GM19463 (cell line): Measurements from ENCODE around the gene HPN.
"Not testable (repeated sequence)": the region's sequence is repeated elsewhere in the genome, so short reads cannot be mapped to it uniquely, and the experiment has no call there.

ENCODE experiments used
- ATAC-seq: cut with Tn5 transposase; IDR thresholded peaks from one replicate; pipeline ENCODE4 v1.9.1; 2021; ENCODE audit warnings: mild to moderate bottlenecking, moderate library complexity; ENCODE audit not compliant: unreplicated experiment

HPN gene

DNA sequence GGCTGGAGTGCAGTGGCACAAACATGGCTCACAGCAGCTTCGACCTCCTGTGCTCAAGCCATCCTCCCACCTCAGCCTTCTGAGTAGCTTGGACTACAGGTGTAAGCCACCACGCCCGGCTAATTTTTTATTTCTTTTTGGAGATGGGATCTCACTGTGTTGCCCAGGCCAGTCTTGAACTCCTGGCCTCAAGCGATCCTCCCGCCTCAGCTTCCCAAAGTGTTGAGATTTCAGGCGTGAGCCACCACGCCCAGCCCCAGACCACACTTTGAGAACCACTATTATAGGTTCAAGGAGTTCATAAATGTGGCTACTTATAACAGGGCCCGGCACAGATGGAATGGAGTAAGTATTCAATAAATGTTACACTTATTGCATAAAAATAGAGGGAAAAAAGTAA, 14.5 kb upstream of the HPN start:
- ATAC-seq = no peak

DNA sequence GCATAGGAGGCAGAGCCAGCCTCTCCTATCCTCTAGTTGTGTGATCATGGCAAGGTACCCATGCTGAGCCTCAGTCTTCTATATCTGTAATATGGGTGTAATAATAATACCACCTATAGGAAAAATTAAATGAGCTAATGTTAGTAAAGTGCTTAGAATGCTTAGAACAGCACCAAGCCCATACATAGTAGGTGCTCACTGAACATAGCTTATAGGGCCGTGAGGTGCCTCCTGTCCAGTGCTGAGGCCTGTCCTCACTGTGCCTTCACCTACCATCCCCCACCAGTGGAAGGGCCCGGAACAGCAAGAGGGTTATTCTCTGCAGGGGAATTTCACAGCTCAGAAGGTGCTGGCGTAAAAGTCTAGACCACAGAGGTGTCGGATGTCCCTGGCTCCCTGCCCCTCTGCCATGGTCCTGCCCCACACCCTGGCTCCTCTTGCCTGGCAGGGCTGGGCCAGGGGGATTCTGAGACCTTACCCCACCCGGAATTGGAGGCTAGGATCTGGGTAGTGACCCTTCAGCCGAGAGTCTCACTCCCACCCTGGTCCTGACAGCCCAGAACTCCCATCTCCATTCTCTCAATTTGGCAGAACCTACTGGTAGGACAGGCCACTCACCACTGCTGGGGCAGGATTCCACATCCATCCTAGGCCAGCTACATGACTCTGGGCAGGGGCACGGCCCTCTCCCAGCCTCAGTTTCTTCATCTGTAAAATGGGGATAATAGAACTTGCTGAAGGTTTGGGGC, 13.5 kb upstream of the HPN start:
- no peak for ATAC-seq

DNA sequence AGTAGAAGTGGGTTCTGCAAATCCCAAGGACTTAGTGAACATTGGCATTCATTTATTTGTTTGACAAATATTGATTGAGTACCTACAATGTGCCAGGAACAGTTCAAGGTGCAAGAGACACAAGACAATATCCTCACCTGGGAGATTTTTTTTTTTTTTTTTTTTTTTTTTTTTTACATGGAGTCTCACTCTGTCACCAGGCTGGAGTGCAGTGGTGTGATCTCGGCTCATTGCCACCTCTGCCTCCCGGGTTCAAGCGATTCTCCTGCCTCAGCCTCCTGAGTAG, 13.0 kb upstream of the HPN start:
- ATAC-seq = not testable (repeated sequence)

DNA sequence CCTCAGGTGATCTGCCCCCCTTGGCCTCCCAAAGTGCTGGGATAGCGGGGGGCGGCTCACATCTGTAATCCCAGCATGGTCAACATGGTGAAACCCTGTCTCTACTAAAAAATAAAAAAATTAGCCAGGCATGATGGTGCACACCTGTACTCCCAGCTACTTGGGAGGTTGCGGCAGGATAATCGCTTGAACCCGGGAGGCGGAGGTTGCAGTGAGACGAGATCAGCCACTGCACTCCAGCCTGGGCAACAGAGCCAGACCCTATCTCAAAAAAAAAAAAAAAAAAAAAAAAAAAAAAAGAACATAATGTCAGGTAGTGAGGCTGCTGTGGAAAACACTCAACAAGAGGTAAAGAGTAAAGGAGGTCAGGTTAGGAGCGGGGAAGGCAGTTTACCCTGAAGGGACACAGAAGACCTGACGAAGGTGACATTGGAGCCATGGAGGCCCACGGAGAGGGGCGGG, 12.2 kb upstream of the HPN start:
- ATAC-seq = not testable (repeated sequence)

DNA sequence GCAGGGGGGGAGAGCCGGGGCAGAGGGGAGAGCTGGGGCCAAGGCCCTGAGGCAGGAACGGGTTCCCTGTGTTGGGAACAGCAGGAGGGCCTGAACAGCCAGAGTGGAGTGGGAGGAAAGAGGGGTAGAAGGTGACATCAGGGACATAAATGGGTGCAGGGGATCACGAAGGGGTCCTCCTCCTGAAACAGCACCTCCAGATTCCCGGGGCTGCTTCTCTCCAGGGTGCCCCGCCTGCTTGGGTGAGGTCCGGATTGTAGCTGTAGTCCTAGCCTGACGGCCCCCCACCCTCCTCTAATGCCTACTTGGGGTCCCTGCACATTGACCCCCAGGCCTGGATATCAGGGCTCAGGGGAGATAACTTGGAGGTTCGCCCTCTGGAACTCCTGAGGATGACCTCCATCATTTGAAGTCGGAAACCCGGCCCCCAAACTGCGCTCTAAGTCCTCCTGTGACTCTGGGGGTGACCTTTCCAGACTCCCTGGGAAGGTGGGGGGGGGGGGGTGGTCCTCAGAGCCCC, 11.7 kb upstream of the HPN start:
- no peak for ATAC-seq

DNA sequence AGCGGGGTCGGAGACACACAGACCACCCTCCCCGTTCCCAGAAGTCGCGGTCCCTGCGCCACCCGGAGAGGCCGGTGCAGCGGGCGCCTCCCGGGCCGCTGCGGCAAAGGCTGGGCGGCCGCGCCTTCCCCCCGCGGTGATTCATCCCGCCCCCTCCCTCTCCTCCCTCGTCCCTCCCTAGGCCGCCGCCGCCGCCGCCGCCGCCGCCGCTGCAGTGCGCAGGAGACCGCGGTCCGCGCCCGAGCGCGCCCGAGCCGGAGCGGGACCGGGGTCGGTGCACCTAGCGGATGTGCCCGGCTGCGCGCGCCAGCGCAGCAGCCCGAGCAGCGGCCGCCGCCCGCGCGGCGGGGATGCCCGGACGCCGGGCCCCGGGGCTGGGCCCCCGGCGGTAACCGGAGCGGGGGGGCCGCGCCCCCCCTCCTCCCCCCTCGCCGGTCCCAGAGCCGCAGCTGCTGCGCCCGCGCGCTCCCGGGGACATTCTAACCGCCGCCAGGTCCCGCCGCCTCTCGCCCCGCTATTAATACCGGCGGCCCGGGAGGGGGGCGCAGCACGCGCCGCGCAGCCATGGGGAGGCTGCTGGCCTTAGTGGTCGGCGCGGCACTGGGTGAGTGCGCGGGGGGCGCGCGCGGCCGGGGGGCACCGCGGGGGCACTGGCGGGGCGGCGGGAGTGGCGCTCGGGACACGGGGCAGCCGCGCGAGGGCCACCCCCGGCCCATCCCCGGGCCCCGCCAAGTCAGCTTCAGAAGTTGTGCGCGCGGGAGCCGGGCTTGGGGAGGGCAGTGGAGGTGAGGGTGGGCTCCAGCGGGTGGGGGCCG, 11.1 kb upstream of the HPN start, which contains the start of gene SCN1B:
SCN1B (plus strand) TSS at position 214 of the 815 bp plus-strand sequence; CDS start at position 565, 351 bp downstream.
- no peak for ATAC-seq

DNA sequence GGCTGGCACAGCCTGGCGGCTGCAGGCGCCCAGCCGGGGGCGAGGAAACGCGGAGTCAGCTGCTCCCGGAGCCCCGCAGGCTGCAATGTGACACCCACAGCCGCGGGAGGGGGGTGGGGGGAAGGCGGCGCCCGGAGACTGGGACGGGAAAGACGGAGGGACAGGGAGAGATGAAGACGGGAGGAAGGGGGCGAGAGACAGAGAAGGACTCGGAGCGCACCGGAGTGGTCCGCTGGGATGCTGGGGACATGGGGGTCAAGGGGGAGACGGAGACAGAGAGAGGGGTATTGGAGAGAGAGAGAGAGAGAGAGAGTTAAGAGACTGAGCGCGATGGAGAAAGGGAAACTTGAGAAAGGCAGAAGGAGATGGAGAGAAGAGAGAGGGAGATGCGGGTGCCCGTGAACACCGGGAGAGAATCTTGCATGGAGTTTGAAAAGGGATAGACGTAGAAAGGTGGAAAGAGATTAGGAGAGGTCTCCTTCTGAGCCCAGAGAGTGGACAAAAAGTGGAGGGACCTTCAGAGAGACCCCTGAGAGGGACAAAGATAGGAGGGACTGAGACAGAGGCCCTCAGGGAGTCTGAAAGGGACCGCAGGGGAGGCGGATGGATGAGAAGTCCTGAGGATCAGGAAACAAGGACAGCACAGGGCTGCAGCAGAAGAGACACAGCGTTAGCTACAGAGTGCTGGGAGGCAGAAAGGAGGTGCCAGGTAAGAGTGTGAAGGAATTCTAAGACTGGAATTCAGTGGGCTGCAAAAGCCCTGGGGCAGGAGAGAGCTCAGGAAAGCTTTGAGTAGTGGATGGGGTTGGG, 10.2 kb upstream of the HPN start:
- ATAC-seq = no peak

DNA sequence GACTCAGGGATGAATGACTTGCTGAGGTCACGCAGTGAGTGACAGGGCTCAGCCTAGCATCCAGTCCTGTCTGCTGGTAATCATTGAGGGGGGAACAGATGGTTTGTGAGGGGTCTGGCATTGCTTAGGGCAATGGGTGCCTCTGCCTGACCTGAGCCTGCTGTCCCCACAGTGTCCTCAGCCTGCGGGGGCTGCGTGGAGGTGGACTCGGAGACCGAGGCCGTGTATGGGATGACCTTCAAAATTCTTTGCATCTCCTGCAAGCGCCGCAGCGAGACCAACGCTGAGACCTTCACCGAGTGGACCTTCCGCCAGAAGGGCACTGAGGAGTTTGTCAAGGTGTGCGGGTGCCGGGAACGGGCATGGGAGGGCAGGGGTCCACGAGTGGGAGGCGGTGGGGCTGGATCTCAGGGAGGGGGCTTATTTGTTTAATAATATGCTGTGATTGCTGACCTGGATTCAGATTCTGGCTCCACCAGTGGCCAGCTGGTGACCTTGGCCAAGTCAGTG, 9.1 kb upstream of the HPN start:
- ATAC-seq = no peak

DNA sequence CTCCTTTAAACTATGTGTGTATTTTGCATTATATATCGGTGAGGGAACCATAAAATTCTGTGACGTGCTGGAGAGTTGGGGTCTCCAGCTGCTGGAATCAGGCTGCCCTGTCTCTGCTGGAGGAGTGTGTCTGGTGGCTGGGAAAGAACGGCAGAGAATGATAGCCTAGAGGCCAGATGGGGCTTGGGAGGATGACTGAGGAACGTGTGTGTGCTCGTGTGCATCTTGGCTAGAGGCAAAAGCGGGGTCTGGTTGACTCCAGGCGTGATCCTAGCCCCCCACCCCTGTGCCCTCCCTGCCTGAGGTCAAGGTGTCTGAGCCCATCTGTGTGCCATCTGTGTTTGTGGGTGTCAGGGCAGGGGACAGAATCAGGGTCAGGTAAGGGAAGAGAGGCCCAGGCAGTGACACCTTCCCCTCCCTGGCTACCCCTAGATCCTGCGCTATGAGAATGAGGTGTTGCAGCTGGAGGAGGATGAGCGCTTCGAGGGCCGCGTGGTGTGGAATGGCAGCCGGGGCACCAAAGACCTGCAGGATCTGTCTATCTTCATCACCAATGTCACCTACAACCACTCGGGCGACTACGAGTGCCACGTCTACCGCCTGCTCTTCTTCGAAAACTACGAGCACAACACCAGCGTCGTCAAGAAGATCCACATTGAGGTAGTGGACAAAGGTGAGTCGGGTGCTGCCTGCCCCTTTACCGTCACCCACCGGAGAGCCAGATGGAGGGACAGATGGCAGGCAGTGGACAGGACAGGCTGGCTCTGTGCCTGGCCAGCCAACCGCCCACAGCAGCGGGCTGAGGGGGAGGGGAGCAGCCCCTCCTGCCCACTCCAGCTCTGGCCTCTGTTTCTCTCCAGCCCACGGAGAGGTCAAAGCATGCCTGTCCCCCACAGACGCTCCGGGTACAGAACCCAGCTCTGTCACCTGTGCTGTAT, 8.2 kb upstream of the HPN start:
- ATAC-seq = no peak

DNA sequence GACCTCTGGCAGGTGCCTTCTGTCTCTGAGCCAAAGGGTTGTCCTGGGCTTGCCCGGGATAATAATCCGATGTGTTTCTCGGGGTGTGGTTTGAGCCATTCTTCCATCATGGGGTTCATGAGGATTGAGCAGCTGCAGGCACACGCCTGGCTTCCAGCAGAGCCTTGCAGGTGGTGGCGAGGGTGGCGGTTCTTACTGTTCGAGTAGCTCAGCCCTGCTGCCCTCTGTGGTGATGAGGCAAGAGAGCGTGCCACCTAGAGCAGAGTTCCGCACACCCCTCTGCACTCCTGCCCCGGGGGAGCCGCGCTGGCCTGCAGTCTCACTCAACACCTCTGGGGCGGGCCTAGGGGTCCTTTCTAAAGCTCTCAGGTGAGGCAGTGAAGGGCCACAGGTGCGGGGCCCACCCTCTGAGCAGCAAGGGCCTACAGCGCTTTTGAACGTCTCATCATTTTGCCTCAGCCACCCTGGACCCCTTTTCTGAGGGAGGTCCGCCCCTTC, 7.5 kb upstream of the HPN start:
- no peak for ATAC-seq

DNA sequence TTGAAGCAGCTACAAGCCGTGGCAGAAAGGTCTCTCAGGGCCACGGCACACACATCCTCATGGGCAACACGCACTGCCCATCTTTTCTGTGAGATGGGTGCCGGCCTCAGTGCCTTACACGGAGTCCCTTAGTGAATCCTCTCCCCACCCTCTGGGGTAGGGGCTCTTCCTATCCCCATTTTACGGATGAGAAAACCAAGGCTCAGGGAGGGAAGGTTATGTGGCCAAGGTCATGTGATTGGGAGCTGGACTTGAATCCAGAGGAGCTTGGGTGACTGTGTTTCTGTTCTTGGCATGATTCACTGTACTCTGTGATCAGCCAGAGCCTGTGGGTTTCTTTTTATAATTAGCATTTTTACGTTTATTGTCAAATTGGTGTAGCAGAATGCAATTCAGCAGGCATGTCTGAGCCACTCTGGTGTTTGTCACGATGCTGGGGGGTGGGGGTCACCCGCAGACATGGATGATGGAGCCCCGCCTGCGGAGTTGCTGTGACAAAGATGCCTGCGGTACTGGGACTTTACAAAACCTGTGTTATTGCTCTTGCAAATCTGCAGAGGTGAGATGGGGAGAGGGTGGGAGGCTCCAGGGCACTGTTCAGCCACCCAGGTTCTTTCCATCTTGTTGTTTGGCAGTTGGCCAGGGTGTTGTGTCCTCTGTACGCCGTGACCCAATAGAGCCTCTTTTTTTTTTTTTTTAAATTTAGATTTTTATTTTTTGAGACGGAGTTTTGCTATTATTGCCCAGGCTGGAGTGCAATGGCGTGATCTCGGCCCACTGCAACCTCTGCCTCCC, 6.7 kb upstream of the HPN start:
- ATAC-seq = no peak

DNA sequence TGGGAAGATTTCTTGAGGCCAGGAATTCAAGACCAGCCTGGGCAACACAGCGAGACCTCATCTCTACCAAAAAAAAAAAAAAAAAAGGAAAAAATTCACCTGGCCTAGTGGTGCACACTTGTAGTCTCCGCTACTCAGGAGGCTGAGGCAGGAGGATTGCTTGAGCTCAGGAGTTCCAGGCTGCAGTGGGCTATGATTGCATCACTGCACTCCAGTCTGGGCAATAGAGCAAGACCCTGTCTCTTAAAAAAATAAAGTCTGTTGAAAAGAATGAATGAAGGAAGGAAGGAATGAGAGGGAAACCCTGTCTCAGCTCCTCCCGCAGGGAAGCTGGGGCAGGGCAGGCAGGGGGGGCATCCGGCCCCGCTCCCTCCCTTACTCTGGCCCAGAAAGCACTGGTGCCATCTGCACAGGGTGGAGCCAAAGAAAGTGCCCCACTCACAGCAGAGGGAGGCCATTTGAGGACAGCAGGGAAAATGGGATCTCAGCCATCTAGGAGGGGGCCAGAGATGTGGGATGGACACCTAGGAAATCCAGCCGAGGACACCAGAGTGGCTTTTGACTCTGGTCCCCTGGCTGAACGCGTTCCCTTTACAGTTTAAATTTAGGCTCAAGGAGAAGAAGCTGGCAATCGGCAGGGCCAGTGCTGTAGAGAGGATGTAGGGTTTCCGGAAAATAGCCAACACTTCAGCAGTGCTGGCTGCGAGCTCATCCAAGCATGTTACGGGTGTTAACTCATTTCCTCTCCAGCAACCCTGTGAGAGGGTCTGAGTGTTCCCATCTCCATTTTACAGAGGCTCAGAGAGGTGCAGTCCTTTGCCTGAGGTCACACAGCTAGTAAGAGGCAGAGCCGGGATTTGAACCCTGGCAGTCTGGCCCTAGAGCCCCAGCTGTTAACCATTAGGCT, 3.6 kb upstream of the HPN start:
- no peak for ATAC-seq

DNA sequence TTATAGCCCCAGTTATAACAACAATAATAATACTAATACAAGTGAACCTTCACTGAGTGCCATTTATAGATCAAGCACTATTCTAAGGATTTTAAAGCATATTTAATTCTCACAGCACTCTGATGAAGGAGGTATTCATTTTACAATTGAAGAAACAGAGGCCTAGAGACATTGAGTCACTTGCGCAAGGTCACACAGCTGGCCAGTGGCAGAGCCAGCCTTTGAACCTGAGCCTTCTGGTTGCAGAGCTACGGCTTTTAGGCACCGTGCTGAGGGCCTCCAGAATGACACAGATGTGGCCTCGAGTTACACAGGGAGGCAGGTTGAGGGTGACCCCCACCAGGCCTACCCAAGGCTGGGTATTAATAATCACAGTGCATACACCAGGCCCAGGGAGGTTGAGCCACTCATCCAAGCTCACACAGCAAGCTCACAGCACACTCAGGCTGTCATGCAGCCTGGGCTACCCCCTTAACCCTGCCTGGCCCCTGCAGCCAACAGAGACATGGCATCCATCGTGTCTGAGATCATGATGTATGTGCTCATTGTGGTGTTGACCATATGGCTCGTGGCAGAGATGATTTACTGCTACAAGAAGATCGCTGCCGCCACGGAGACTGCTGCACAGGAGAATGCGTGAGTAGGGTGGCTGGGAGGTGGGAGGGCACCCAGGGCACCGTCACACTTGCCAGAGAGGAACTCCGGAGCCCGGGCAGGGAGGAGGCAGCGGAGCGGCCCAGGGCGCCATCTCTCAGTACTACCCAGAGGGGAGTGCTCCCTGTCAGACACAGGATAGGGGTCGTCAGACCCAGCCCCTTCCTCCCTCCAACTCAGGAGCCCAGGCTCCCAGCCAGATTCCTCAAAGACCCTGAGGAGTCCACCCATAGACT, 2.7 kb upstream of the HPN start:
- no peak for ATAC-seq

DNA sequence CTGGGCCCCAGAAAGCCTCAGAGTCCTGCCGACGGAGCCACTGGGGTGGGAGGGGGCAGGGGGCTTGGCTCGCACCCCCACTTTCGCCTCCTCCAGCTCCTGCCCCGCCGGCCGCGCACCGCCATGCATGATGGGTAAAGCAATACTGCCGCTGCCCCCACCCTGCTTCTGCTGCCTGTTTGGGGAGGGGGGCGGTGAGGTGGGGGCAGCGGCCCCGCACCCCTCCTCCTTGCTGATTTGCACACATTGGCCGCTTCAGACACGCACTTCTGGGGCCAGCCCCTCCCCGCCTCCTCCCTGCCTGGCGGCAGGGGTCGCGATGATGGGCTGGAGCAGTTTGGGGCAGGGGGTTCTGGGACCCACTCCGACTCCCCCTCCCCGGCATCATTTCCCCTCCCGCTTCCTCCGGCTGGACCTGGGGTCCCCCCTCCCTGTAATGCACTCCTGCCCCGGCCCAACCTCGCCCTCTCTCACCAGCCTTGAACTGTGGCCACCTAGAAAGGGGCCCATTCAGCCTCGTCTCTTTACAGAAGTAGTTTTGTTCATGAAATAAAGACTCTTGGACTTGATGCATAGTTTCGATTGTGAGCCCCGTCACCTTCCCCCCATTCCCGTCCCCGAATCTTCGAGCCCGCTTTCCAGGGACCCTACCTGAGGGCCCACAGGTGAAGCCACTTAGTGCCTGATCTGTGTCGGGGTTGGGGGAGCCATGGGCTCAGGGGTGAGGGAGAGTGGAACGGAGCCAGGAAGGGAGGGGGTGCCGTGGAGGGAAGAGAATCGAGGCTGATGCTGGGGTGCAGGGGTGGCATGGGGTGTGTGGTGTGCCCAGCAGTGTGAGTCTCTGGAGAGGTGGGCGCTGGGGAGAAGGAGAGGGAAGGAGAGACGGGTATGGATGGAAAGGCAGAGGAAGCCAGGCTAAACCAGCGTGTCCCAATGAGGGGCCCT, 1.4 kb upstream of the HPN start:
- no peak for ATAC-seq

DNA sequence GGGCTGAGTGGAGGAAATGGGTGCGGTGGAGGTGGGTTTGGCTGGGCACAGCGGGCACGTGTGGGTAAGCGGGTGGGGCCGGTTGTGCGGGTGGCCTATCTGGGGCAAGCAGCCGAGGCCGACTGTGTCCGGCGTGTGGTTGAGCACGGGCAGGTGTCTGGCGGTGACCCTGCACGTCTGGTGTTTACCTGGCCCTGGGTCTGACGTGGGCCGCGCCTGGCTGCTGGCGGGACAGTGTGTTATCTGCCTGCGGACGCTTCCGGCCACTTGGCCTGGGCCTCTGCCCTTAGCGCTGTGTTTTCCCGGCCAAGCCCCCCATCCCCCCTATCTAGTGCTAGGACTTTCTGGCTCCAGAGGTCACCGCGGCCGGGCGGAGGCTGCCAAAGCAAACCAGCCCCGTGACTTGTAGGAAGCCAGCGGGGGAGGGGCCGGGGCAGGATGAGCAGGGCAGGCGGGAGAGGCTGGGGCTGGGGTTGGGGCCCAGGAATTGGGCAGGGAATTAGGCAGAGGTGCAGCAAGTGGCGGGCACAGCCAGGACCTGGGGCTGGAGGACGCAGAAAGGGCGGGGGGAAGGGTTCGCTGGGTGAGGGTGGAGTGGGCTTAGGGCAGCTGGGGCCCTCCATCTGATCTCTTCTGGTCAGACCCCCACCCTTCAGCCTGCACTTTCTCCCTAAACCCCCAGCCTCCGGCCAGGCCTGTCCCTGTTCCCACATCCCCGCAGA, 534 bp upstream of the HPN start:
- no peak for ATAC-seq
